NT2/D1 (cell line): ENCODE measurements around the gene ZNF568.

ENCODE experiments used
- SUZ12 ChIP-seq: IDR thresholded peaks from 2 replicates; pipeline ENCODE4 v1.6.1; 2011; ENCODE audit not compliant: insufficient read length, insufficient read depth; ENCODE audit errors: extremely low read depth
- YY1 ChIP-seq: IDR thresholded peaks from 2 replicates; pipeline ENCODE4 v1.6.1; 2011; ENCODE audit not compliant: insufficient read length, insufficient read depth

DNA sequence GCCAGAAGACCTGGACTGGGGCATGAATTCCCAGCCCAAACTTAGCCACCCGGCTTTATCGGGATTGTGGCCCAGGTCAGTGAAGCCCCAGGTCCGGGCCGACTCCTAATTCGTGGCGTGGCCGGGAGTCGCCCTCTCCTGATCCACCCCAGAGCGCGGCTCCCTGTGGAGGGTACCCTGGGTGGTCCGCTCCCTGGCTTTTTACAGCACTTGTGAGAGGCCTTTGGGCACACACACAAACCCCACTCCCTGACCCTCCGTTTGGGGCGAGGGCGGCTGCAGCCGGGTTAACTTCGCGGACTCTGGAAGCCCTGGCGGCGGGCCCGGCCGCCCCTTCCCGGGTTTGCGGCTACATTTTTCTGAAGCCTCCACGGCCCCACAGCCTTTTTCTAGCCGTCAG is 56.4 kb downstream of the ZNF568 start:
- TF ChIP-seq YY1 (no peak), SUZ12 (no peak)
